ENCODE results near the gene C12orf57. TPM values are rescaled to one million over a fixed set of nuclear protein-coding genes. Genes with fewer than 3 reads are reported as not detected.

Gene C12orf57
- total and polyA plus RNA-seq, 10 of the 15 experiments (the other 5 are each of a cell fraction or from before 2014, with no cell fraction given) = 64.5 to 377 (median 211) TPM

DNA sequence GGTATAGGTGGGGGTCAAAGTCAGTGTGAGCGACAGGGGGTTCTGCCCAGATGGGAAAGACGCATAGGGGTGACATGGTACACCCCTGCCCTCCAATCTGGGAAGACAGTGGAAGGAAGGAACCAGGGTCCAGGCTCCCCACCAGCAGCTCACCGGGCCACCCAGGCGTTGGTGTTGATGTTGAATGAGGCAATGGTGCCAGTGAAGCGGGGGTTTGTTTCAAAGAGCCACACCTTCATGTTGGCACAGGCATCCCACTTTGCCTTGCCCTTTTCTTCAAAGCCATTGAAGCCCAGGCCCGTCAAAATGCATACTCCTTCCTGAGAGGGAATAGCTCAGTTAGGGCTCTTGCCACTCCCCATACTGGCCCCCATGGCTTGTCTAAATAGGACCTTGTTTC lies 34.4 kb downstream of the C12orf57 start:
- Histone ChIP-seq H3K4me3 (no peak overlapping the region), H3K4me1 (ENCODE audit: control insufficient read depth, insufficient read depth, low read length) (peaks cover 12% of the 10 kb centered on the region), H3K79me2 (ENCODE audit: control insufficient read depth, insufficient read depth, low read length) (no peaks in the 10 kb centered on the region; the same call in 1 of the 2 replicates), H3K9me3 (replicated peaks; ENCODE audit: control insufficient read depth, insufficient read depth, low read length) (no peaks in the 10 kb centered on the region), H2AFZ (ENCODE audit: control insufficient read depth, low read depth, low read length) (no peak overlapping the region), H3K36me3 (ENCODE audit: control insufficient read depth in 2 of 2, insufficient read depth in 2 of 2, low read length in 1 of 2) (peaks cover 26 to 54% of the 10 kb centered on the region in 2 experiments), H4K20me1 (ENCODE audit: control insufficient read depth, insufficient read depth) (no peaks in the 10 kb centered on the region; the same call in 1 of the 2 replicates), H3K27me3 (replicated peaks in 1 of 2; ENCODE audit: control insufficient read depth in 2 of 2, insufficient read depth in 2 of 2, low read length in 1 of 2) (no peaks in the 10 kb centered on the region), H3K4me2 (ENCODE audit: control insufficient read depth, insufficient read depth) (no peak overlapping the region), H3K27ac (ENCODE audit: control insufficient read depth, insufficient read depth) (no peak overlapping the region), H3K9ac (ENCODE audit: control insufficient read depth, insufficient read depth, low read length) (no peak overlapping the region)
- in situ Hi-C loops (cut with MboI) (no loop called here), intact Hi-C loops (cut with micrococcal nuclease; ENCODE audit: unreplicated experiment) (no loop called here)
- 100% methylated on average over 6 of the region's 6 CpGs for WGBS (ENCODE audit: insufficient coverage, insufficient replicate concordance, low lambda C conversion rate, missing lambda C conversion rate)
- TF ChIP-seq ESRRA (IDR thresholded peaks at IDR 0.05; ENCODE audit: low read length) (no peak), CHD1 (IDR thresholded peaks at IDR 0.05; ENCODE audit: low read depth, low read length) (no peak), DPF2 (IDR thresholded peaks at IDR 0.05) (no peak), EP300 (IDR thresholded peaks at IDR 0.05; ENCODE audit: borderline replicate concordance in 1 of 2, control insufficient read depth in 1 of 2, low read depth in 2 of 2, low read length in 2 of 2) (no peak), TARDBP (IDR thresholded peaks at IDR 0.05; ENCODE audit: borderline replicate concordance) (no peak), SMARCA5 (IDR thresholded peaks at IDR 0.05) (no peak), KDM1A (IDR thresholded peaks at IDR 0.05; ENCODE audit: borderline replicate concordance) (no peak), MYC (IDR thresholded peaks at IDR 0.05; ENCODE audit: insufficient read depth, insufficient read length, insufficient replicate concordance, low read length, severe bottlenecking) (no peak), ZNF274 (IDR thresholded peaks at IDR 0.05; ENCODE audit: insufficient read depth, insufficient read length) (no peak), RAD51 (IDR thresholded peaks at IDR 0.05) (no peak), IKZF2 (IDR thresholded peaks at IDR 0.05) (no peak), FOXK2 (IDR thresholded peaks at IDR 0.05) (no peak)
- TF ChIP-seq, protein P1, sequence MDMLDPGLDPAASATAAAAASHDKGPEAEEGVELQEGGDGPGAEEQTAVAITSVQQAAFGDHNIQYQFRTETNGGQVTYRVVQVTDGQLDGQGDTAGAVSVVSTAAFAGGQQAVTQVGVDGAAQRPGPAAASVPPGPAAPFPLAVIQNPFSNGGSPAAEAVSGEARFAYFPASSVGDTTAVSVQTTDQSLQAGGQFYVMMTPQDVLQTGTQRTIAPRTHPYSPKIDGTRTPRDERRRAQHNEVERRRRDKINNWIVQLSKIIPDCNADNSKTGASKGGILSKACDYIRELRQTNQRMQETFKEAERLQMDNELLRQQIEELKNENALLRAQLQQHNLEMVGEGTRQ (IDR thresholded peaks at IDR 0.05; ENCODE audit: borderline replicate concordance, low read depth, low read length) = no peak
- TF ChIP-seq, protein P2, sequence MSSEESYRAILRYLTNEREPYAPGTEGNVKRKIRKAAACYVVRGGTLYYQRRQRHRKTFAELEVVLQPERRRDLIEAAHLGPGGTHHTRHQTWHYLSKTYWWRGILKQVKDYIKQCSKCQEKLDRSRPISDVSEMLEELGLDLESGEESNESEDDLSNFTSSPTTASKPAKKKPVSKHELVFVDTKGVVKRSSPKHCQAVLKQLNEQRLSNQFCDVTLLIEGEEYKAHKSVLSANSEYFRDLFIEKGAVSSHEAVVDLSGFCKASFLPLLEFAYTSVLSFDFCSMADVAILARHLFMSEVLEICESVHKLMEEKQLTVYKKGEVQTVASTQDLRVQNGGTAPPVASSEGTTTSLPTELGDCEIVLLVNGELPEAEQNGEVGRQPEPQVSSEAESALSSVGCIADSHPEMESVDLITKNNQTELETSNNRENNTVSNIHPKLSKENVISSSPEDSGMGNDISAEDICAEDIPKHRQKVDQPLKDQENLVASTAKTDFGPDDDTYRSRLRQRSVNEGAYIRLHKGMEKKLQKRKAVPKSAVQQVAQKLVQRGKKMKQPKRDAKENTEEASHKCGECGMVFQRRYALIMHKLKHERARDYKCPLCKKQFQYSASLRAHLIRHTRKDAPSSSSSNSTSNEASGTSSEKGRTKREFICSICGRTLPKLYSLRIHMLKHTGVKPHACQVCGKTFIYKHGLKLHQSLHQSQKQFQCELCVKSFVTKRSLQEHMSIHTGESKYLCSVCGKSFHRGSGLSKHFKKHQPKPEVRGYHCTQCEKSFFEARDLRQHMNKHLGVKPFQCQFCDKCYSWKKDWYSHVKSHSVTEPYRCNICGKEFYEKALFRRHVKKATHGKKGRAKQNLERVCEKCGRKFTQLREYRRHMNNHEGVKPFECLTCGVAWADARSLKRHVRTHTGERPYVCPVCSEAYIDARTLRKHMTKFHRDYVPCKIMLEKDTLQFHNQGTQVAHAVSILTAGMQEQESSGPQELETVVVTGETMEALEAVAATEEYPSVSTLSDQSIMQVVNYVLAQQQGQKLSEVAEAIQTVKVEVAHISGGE (CRISPR knock-in tag; IDR thresholded peaks at IDR 0.05) = no peak
- ChIA-PET SMC1A (ENCODE audit: uncharacterized antibody, unreplicated experiment) (no interaction called here), CTCF (no interaction called here), POLR2A (interaction anchor here (0.6 kb wide), 1 partner anchor 38 kb away, joined by 5 read pairs; no protein-coding TSS in a partner anchor), RAD21 (ENCODE audit: unreplicated experiment) (interaction anchor here (1.1 kb wide), 1 partner anchor 106 kb away, joined by 3 read pairs; no protein-coding TSS in a partner anchor)
- ATAC-seq (no peak), FAIRE-seq (no peak), DNase-seq (ENCODE audit: low read depth, low spot score) (no peak)
- no TSS peak for BruUV-seq (replicated peaks)

All from GM12878 (cell line).